Epithelial cell of umbilical artery (primary cell): ENCODE measurements around the gene ALX1. TPM values are rescaled to one million over a fixed set of nuclear protein-coding genes. Genes with fewer than 3 reads are reported as not detected.

Experiments
- total RNA-seq: library from RNA; depleted of rRNA; stranded (reverse); fragments of >200 nt; gene quantifications from 2 replicates; pipeline ENCODE4 v1.2.3, GENCODE V29; 2014

The ALX1 gene
- not detected in 2 replicates for total RNA-seq

GRCh38 chr12:85280165-85280983 lies at the start of gene ALX1:
ALX1 (plus strand) TSS chr12:85280220; CDS start chr12:85280262, 42 bp downstream.

Other genes with a start within 250 kb of the ALX1 start
- gene TSPAN19, start 243.9 kb upstream of the ALX1 start, total RNA-seq: not detected in 2 replicates
- 0.65 TPM in 1 of 2 replicates, not detected in the other for gene LRRIQ1, start 243.9 kb upstream of the ALX1 start, total RNA-seq